ENCODE results near the gene ST6GAL1.

The ST6GAL1 gene

GRCh38 chr3:187112934-187113793 is 182.8 kb downstream of the ST6GAL1 start:
- TF ChIP-seq CTCF (IDR thresholded peaks at IDR 0.05; ENCODE audit: extremely low read depth, missing control alignments) = peak; percentile 39
- DNase-seq (ENCODE audit: low spot score) = no peak

GRCh38 chr3:187114511-187114910 is 184.2 kb downstream of the ST6GAL1 start:
- no peak for TF ChIP-seq CTCF (IDR thresholded peaks at IDR 0.05; ENCODE audit: extremely low read depth, missing control alignments)
- no peak for DNase-seq (ENCODE audit: low spot score)

GRCh38 chr3:187120326-187120725 is 190.0 kb downstream of the ST6GAL1 start:
- TF ChIP-seq CTCF (IDR thresholded peaks at IDR 0.05; ENCODE audit: extremely low read depth, missing control alignments) = no peak
- no peak for DNase-seq (ENCODE audit: low spot score)

GRCh38 chr3:187122261-187122660 is 191.9 kb downstream of the ST6GAL1 start:
- no peak for DNase-seq (ENCODE audit: low spot score)
- no peak for TF ChIP-seq CTCF (IDR thresholded peaks at IDR 0.05; ENCODE audit: extremely low read depth, missing control alignments)

GRCh38 chr3:187125319-187126031 is 195.1 kb downstream of the ST6GAL1 start:
- TF ChIP-seq CTCF (IDR thresholded peaks at IDR 0.05; ENCODE audit: extremely low read depth, missing control alignments) = no peak
- peak; percentile 15 for DNase-seq (ENCODE audit: low spot score)
